ENCODE data around the gene MRPS15.
A peak's percentile ranks its signal among the peaks of the same experiment; 100 is the strongest.
"Not testable (repeated sequence)": the region's sequence is repeated elsewhere in the genome, so short reads cannot be mapped to it uniquely, and the experiment has no call there.

The MRPS15 gene

DNA sequence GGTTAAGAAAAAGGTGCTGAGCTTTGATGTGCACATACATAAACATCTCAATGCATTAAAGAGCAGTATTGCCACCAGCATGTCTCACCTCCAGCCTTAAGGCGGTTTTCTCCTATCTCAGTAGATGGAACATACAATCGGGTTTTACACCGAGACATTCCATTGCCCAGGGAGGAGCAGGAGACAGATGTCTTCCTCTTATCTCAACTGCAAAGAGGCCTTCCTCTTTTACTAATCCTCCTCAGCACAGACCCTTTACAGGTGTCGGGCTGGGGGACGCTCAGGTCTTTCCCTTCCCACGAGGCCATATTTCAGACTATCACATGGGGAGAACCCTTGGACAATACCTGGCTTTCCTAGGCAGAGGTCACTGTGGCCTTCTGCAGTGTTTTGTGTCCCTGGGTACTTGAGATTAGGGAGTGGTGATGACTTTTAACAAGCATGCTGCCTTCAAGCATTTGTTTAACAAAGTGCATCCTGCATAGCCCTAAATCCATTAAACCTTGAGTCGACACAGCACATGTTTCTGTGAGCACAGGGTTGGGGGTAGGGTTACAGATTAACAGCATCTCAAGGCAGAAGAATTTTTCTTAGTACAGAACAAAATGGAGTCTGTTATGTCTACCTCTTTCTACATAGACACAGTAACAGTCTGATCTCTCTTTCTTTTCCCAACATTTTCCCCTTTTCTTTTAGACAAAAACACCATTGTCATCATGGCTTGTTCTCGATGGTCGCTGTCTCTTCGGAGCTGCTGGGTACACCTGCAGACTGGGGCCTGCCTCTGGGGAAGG lies 25.3 kb upstream of the MRPS15 start:
- H3K4me1 Mint-ChIP-seq (ENCODE audit: low read depth); H3K36me3 Mint-ChIP-seq; H3K4me3 Mint-ChIP-seq; H3K9me3 Mint-ChIP-seq (ENCODE audit: low read depth); H3K27me3 Mint-ChIP-seq; H3K27ac Mint-ChIP-seq: not testable (repeated sequence)

DNA sequence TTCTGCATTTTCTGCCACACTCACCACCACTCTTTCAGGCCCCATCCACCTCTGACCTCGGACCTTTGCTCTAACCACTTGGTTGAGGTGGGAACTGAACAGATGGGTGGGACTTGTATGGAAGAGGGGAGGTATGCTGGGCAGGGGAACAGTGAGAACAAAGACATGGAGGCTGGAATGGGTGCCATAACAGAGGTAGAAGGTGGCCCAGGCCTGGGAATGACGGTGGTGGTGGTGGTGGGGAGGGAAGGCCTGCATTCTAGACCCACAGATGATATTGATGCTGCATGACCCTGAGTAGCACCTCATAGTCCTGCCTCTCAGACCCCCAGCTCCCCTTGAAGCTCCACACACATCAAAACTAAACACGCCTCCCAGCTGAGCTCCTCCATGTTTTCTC lies 23.7 kb upstream of the MRPS15 start:
- H3K4me3 Mint-ChIP-seq, result no peak overlapping the region
- no peaks in the 10 kb centered on the region for H3K9me3 Mint-ChIP-seq (ENCODE audit: low read depth)
- no peaks in the 10 kb centered on the region for H3K4me1 Mint-ChIP-seq (ENCODE audit: low read depth)
- H3K36me3 Mint-ChIP-seq, result no peaks in the 10 kb centered on the region
- no peak overlapping the region for H3K27ac Mint-ChIP-seq
- peaks cover 1% of the 10 kb centered on the region for H3K27me3 Mint-ChIP-seq

DNA sequence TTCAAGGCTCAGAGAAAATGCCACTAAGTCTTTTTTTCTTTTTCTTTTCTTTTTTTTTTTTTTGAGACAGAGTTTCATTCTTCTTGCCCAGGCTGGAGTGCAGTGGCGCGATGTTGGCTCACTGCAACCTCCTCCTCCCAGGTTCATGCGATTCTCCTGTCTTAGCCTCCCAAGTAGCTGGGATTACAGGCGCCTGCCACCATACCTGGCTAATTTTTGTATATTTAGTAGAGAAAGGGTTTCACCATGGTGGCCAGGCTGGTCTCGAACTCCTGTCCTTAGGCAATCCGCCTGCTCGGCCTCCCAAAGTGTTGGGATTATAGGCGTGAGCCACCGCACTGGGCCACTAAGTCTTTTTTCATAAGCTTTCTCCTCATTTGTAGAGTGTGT lies 23.1 kb upstream of the MRPS15 start:
- H3K4me1 Mint-ChIP-seq (ENCODE audit: low read depth); H3K27ac Mint-ChIP-seq; H3K36me3 Mint-ChIP-seq; H3K4me3 Mint-ChIP-seq; H3K9me3 Mint-ChIP-seq (ENCODE audit: low read depth); H3K27me3 Mint-ChIP-seq: not testable (repeated sequence)

DNA sequence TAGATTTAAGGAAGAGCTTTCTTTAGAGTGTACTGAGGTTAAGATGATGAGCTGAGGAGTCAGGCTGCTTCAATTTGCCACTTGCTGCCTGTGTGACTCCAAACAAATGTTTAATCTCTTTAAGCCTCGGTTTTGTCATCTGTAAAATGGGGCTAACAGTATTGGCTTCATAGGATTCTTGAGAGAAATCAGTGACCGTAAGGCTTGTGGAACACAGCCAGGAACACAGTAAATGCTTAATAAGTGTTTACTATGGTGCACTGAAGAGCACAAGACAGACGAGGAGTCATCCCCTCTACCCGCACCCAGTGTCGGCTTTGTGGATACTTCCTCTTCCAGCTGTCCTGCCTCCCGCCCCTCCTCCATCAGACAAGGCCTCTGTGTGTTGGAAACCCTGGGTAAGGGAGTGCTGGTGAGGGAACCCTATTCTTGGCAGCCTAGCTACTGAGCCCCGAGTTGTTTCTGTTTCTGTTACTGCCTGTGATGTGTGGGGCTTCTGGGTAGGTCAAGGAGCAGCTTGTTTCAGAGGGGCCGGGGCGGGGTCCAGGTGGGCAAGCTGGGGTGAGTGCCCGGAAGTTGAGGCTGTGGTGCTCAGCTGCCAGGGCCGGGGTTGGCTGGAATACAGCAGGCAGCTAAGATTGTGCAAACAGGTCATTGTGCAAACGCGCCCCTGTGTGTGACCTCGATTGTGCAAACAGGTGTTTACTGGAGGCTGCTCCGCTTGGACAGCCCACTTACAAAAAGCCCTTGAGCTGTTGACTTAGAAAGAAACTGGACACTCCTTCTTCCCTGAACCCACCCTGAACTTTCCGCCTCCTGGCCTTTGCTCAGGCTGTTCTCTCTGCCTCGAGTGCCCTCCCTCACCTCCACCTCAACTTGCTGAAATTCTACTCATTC lies 22.5 kb upstream of the MRPS15 start:
- Mint-ChIP-seq H3K4me1 (ENCODE audit: low read depth) (peaks cover 6% of the 10 kb centered on the region), H3K27ac (no peak overlapping the region), H3K4me3 (no peak overlapping the region), H3K36me3 (no peaks in the 10 kb centered on the region), H3K27me3 (no peaks in the 10 kb centered on the region), H3K9me3 (ENCODE audit: low read depth) (no peaks in the 10 kb centered on the region)

DNA sequence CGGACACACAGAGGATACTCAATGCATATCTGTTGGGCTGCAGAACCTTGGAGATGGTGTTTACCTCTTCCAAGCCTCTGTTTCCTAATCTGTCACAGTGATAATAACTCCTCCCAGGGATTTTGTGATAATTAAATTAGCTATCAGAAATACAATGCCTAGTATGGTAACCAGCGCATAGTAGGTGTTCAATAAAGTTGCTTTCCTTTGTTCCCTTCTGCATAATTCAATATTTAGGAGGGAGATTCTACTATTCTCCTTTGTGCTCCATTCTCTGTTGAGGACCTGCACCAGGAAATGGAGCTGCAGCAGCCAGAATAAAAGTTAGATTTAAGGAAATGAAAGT lies 21.9 kb upstream of the MRPS15 start:
- no peaks in the 10 kb centered on the region for H3K27me3 Mint-ChIP-seq
- no peaks in the 10 kb centered on the region for H3K9me3 Mint-ChIP-seq (ENCODE audit: low read depth)
- H3K27ac Mint-ChIP-seq, result no peak overlapping the region
- H3K36me3 Mint-ChIP-seq, result no peaks in the 10 kb centered on the region
- peaks cover 7% of the 10 kb centered on the region for H3K4me1 Mint-ChIP-seq (ENCODE audit: low read depth)
- no peak overlapping the region for H3K4me3 Mint-ChIP-seq

DNA sequence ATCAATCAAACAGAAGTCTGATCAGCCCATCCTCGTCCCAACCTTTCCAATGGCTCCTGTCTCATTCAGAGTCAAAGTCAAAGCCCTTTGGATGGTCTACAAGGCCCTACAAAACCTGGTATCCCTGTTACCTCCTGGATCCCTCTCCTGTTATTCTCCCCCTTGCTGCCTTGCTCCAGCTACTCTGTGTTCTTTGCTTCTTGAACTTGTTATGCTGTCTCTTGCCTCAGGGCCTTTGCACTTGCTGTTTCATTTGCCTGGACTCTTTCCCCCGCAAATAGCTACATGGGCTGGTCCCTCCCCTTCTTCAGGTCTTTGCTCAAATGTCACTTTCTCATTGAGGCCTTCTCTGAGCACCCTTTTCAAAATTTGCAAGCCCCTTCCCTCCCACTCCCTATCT lies 19.9 kb upstream of the MRPS15 start:
- no peaks in the 10 kb centered on the region for H3K36me3 Mint-ChIP-seq
- H3K27ac Mint-ChIP-seq, result no peak overlapping the region
- H3K27me3 Mint-ChIP-seq, result peaks cover 2% of the 10 kb centered on the region
- H3K4me3 Mint-ChIP-seq, result no peak overlapping the region
- H3K9me3 Mint-ChIP-seq (ENCODE audit: low read depth), result no peaks in the 10 kb centered on the region
- peaks cover 7% of the 10 kb centered on the region for H3K4me1 Mint-ChIP-seq (ENCODE audit: low read depth)

DNA sequence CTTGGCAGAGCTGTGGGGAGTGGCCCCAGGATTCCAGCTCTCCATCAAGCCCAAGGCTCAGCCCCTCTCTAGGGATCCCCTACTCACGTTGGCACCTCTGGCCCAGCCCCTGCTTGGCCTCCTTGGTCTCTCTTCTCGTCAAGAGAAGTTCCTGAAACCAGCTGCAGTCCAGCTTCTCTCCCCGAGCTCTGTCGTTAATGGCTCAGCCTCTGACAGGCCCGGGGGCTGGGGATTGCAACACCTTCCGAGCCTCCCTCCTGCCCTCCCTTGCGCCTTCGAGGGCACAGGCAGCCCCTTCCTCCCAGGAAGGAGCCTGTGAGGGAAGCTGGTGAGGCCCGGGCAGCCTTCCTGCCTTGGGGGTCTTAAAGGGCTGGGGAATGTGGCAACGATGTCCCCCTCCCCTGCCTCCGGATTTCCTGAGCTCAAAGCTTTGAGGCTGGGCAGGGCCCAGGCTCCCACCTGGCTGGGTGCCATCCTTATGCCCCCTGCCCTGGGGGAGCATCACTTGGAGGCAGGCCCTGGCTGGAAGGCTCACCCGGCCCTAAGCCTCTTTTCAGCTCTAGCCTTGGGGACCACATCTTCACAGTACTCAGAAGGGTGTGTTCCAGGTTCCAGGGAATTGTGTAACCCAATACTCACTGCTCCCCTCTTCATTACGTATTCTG lies 18.7 kb upstream of the MRPS15 start, which contains the start of gene CSF3R:
Gene CSF3R, minus strand, starts transcription at position 190 of the 665 bp plus-strand sequence. CDS start 3,417 bp downstream, outside the sequence.
- peaks cover 2% of the 10 kb centered on the region for H3K27me3 Mint-ChIP-seq
- no peaks in the 10 kb centered on the region for H3K36me3 Mint-ChIP-seq
- H3K27ac Mint-ChIP-seq, result no peak within 1 kb of the TSS
- H3K4me1 Mint-ChIP-seq (ENCODE audit: low read depth), result peaks cover 7% of the 10 kb centered on the region
- peak within 1 kb of the TSS; percentile 56 for H3K4me3 Mint-ChIP-seq
- H3K9me3 Mint-ChIP-seq (ENCODE audit: low read depth), result no peaks in the 10 kb centered on the region

DNA sequence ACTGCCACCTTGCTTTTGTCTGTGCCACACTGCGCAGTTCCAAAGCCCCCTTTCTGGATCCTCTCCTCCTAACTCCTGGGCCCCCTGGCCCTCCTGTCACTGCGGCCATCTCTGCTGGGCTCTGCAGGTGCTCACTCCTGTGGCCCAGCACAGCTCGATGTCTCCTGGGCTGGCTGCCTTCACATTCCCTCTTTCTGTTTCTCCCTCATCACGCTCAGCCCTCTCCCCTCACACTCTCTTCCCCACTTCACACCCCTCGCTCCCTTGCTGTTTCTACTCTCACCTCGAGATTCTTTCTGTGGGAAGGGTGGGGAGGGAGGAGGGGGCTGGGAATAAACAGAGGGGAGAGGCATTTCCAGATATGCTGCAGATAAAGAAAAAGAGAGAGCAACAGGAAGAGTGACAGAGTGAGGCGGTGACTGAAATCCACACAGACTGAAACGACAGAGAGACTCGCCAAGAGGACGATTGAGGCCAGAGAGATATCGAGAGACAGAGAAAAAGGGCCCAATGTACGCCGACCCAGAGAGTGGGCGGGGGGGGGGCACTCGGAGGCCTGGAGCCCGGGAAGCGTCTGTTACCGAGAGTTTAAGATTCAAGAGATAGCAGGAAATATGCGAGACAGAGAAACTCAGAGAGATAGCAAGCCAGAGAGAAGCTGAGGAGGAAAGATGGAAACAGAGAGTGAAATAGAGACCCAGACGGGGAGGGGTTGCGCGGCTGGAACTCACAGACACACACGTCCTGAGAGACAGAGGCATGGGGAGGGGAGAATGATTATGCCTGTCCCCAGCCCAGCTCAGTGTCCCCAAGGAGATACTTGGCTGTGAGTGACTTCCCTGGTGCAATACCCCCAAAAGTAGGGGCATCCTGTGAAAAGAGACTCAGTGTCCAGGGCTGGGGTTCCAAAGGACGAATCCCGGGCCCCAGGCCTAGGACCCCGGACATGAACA lies 17.9 kb upstream of the MRPS15 start:
- Mint-ChIP-seq H3K27me3 (peaks cover 2% of the 10 kb centered on the region), H3K4me1 (ENCODE audit: low read depth) (peaks cover 7% of the 10 kb centered on the region), H3K36me3 (no peaks in the 10 kb centered on the region), H3K27ac (no peak overlapping the region), H3K4me3 (peak overlapping the region; percentile 56), H3K9me3 (ENCODE audit: low read depth) (no peaks in the 10 kb centered on the region)

DNA sequence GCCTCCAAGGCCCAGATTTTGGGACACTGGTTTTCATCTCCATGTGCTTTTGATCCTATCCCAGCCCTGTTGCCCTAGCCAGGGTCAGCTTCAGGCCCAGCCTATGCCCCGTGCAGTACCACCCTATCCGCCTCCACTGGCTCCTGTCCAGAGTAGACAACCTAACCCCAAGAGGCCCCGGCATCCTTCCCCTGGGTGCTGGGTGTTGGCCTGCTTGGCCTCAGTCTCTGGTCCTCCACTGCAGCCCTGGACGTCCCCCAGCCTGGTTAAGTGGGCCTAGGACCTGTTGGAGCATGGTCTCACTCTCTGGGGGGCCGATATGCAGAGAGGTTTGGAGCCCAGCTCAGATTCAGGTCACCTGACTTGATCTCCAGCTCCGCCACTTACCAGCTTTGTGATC lies 16.9 kb upstream of the MRPS15 start:
- H3K27me3 Mint-ChIP-seq, result peaks cover 2% of the 10 kb centered on the region
- no peaks in the 10 kb centered on the region for H3K9me3 Mint-ChIP-seq (ENCODE audit: low read depth)
- no peaks in the 10 kb centered on the region for H3K36me3 Mint-ChIP-seq
- no peak overlapping the region for H3K27ac Mint-ChIP-seq
- H3K4me1 Mint-ChIP-seq (ENCODE audit: low read depth), result peaks cover 7% of the 10 kb centered on the region
- no peak overlapping the region for H3K4me3 Mint-ChIP-seq

DNA sequence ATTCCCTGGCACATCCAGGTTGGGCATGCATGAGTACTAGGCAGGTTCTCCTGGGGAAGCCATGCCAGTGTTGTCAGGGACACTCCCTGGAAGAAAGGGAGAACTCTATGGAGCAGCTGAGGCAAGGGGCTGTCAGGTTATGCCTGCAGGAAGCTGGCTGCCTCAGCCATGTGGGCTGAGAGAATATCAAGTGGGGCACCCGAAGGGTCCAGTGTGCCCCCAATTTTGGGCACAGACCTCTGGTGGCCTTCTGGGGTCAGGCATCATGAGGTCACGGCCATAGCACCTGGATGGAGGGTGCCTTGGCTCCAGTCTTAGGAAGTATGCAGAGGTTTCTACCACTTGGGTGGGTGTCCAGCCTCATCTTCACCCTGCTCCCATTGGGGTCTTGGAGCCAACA lies 16.0 kb upstream of the MRPS15 start:
- Mint-ChIP-seq H3K36me3 (no peaks in the 10 kb centered on the region), H3K4me3 (no peak overlapping the region), H3K9me3 (ENCODE audit: low read depth) (no peaks in the 10 kb centered on the region), H3K4me1 (ENCODE audit: low read depth) (peaks cover 7% of the 10 kb centered on the region), H3K27me3 (peaks cover 2% of the 10 kb centered on the region), H3K27ac (no peak overlapping the region)

DNA sequence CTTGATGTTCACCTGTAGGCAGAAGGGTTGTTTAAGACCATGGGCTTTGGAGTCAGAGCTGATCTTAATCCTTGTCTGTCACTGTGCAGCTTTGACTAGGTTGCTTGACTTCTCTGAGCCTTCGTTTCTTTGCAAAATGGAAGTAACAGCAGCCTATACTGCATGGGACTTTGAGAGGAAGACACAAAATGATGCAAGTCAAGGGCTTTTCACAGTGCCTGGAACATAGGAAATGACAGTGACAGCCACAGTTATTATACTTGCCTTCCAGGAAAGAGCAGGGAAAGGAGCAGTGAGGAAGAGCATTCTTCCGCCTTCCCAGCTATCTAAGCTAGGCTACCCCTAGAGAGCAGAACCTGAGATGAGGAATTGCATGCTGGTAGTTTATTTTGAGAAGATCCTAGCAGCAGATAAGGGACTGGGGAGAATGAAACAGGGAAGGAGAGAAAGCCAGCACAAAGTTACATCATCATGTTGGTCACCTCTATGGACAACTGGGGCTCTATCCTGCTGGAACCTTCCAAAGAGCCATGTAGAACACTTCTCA lies 15.4 kb upstream of the MRPS15 start:
- Mint-ChIP-seq H3K36me3 (no peaks in the 10 kb centered on the region), H3K9me3 (ENCODE audit: low read depth) (no peaks in the 10 kb centered on the region), H3K27me3 (peaks cover 2% of the 10 kb centered on the region), H3K27ac (no peak overlapping the region), H3K4me3 (no peak overlapping the region), H3K4me1 (ENCODE audit: low read depth) (peaks cover 7% of the 10 kb centered on the region)

DNA sequence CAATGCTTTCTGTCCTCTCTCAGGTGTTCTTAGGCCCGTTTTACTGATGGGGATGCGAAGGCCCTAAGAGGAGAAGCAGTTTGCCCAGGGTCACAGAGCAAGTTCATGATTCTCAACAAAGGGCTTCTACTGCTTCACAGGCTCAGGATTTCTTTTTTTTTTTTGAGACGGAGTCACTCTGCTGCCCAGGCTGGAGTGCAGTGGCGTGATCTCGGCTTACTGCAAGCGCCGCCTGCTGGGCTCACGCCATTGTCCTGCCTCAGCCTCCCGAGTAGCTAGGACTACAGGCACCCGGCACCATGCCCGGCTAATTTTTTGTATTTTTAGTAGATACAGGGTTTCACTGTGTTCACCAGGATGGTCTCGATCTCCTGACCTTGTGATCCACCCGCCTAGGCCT lies 13.4 kb upstream of the MRPS15 start:
- H3K36me3 Mint-ChIP-seq; H3K9me3 Mint-ChIP-seq (ENCODE audit: low read depth); H3K4me1 Mint-ChIP-seq (ENCODE audit: low read depth); H3K27me3 Mint-ChIP-seq; H3K27ac Mint-ChIP-seq; H3K4me3 Mint-ChIP-seq: not testable (repeated sequence)

DNA sequence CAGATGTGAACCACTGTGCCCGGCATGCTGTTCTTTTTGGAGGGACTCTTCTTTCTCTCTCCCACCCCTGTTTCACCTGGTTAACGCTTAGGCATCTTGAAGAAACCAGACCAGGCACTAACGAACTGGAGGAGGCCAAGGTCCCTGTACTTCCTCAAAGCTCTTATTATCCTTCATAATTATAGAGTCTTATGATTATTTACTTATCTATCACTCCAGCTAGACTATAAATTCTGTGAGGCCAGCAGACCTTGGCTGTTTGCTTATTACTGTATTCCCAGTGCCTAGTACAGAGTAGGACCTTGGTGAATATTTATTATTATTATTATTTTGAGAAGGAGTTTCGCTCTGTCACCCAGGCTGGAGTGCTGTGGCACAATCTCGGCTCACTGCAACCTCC lies 12.8 kb upstream of the MRPS15 start:
- Mint-ChIP-seq H3K27ac (no peak overlapping the region), H3K4me3 (no peak overlapping the region), H3K36me3 (no peaks in the 10 kb centered on the region), H3K9me3 (ENCODE audit: low read depth) (no peaks in the 10 kb centered on the region), H3K4me1 (ENCODE audit: low read depth) (peaks cover 3% of the 10 kb centered on the region), H3K27me3 (peaks cover 2% of the 10 kb centered on the region)

DNA sequence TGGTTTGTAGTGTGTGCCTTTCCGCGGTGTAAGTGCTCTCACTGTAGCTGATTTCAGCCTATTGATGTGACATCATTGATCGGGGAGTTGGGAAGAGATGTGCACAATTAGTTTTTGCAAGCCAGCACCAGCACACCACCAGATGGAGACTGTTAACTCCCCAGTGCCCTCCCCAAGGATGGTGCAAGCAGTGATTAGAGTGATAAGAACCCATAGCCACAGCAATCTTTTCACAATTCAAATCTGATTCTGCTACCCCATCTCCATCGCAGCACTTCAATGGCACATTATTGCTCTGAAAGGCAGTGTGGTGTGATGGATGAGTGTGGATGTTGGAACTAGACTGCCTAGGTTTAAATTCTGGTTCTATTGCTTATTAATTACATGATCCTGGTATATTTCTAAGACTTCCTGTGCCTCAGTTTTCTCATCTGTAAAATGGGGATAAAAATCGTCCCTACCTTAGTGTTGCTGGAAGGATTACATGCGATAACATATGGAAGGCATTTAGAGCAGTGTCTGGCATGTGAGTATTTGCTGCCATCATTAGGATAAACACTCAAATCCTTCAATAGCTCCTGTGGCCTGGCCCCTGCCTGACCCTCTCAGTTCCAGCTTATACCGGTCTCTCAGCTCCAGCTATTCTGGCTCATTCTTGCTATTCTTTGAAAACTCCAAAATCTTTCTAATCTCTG lies 11.9 kb upstream of the MRPS15 start:
- H3K9me3 Mint-ChIP-seq (ENCODE audit: low read depth), result no peaks in the 10 kb centered on the region
- H3K4me1 Mint-ChIP-seq (ENCODE audit: low read depth), result no peaks in the 10 kb centered on the region
- no peak overlapping the region for H3K4me3 Mint-ChIP-seq
- no peak overlapping the region for H3K27ac Mint-ChIP-seq
- no peaks in the 10 kb centered on the region for H3K36me3 Mint-ChIP-seq
- H3K27me3 Mint-ChIP-seq, result peaks cover 2% of the 10 kb centered on the region
